AG09309 (cell line): ENCODE data around the gene PTPN11.

Experiments
- DNase-seq: peaks from one replicate; pipeline ENCODE4 v3.0.0-alpha.2; 2010; ENCODE audit warnings: low read depth
- H3K4me3 ChIP-seq: 2 replicates; pipeline ENCODE4 v1.5.1; 2011; ENCODE audit warnings: mild to moderate bottlenecking, low read depth, low read length, moderate library complexity; ENCODE audit not compliant: control insufficient read depth
- CTCF ChIP-seq: IDR thresholded peaks from 2 replicates; pipeline ENCODE4 v1.5.1; 2011; ENCODE audit warnings: mild to moderate bottlenecking, low read depth, low read length, inconsistent platforms; ENCODE audit not compliant: insufficient read depth, control insufficient read depth; ENCODE audit errors: missing control alignments

The PTPN11 gene

DNA sequence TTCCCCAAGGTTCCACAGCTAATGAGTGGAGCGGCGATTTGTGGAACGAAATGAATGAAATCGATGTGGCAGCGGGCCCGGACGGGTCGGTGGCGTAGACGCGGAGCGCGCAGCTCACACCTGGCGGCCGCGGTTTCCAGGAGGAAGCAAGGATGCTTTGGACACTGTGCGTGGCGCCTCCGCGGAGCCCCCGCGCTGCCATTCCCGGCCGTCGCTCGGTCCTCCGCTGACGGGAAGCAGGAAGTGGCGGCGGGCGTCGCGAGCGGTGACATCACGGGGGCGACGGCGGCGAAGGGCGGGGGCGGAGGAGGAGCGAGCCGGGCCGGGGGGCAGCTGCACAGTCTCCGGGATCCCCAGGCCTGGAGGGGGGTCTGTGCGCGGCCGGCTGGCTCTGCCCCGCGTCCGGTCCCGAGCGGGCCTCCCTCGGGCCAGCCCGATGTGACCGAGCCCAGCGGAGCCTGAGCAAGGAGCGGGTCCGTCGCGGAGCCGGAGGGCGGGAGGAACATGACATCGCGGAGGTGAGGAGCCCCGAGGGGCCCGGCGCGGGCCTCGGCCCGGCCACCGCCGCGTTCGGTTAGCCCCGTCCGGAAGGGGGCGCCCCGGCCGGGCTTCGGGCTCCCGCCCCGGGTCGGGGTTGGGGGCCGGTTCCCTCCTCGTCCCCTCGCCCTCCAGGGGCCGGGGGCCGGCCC, at the start of gene PTPN11:
Gene PTPN11 (plus strand): TSS at position 340 of the 689 bp plus-strand sequence. CDS start 165 bp downstream, at position 505.
- no peak for DNase-seq
- peak; percentile 24 for TF ChIP-seq CTCF
- peak within 1 kb of the TSS; percentile 96 for H3K4me3 ChIP-seq

DNA sequence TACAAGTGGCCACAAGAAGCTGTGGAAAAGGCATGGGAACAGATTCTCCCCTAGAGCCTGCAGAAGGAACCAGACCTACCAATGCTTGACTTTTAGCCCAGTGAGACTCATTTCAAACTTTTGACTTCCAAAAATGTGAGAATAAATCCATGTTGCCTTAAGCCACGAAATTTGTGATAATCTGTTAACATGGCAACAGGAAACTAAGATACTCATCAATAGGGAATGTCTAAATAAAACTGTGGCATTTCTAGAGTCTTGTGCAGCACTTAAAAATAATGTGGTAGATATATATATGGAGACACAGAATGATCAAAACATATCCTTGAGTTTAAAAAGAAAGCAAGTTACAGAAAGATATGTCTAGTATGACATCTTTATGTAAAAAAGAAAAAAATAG, 48.5 kb upstream of the PTPN11 start:
- no peak for DNase-seq
- no peak for TF ChIP-seq CTCF
- no peak overlapping the region for H3K4me3 ChIP-seq

DNA sequence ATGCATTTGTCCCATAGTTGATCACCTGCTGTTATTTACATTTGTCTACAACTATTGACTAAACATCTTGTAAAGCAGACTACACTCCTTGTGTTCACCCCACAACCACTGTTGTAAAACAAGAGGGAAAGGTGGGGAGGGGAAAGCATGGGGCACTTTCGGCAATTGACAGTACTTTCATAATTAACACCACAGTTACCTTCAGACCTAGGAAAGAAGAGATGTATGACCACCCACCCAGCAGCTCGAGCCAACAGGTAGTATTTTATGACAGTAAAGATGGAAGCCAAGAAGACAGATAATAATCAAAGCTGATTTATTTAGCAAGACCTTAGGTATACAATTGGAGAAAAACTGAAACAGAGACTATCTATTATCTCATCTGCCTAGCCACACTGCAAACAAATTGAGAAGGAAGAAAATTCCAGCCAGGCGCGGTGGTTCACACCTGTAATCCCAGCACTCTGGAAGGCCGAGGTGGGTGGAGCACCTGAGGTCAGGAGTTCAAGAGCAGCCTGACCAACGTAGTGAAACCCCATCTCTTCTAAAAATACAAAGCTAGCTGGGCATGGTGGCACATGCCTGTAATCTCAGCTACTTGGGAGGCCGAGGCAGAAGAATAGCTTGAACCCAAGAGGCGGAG, 47.8 kb upstream of the PTPN11 start:
- no peak overlapping the region for H3K4me3 ChIP-seq
- TF ChIP-seq CTCF, result no peak
- no peak for DNase-seq

DNA sequence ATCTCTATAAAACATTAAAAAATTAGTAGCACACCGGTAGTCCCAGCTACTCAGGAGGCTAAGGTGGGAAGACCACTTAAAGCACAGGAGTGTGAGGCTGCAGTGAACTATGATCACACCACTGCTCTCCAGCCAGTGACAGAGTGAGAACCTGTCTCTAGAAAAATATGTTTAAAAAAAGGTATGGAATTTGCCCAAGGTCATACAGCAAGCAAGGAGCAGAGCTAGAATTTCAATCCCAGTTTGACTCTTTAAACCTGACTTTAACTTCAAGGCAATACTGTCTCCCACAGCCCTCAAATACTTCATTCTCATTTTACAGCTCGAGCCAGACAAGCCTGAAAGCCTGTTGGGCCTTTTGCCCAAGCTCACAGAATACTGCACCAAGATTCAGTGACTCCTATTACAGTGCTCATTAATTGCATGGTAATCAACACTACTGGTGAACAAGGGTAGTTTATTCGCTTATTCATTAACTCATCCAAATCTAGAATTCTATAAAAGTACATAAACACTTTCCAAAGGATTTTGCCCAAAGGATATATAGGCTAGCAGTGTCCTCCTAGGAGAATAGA, 44.5 kb upstream of the PTPN11 start:
- H3K4me3 ChIP-seq, result no peak overlapping the region

DNA sequence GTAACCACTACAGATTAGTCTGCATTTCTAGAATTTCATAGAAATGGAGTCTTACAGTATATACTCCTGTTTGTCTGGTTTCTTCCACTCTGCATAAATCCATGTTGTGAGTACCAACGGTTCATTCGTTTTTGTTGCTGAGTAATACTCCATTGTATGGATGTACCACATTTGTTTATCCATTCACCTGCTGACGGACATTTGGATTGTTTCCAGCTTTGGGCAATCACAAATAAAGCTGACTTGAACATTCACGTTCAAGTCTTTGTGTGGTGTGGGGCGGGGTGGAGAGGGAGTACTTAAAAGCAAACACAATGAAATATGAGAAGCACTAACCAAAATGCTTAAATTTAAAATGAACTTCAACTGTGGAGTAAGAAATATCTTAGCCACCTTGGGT, 43.6 kb upstream of the PTPN11 start:
- DNase-seq, result no peak
- no peak for TF ChIP-seq CTCF
- no peak overlapping the region for H3K4me3 ChIP-seq

More for the DNA sequence above, 44.5 kb upstream of the PTPN11 start:
- no peak for DNase-seq
- TF ChIP-seq CTCF, result no peak

DNA sequence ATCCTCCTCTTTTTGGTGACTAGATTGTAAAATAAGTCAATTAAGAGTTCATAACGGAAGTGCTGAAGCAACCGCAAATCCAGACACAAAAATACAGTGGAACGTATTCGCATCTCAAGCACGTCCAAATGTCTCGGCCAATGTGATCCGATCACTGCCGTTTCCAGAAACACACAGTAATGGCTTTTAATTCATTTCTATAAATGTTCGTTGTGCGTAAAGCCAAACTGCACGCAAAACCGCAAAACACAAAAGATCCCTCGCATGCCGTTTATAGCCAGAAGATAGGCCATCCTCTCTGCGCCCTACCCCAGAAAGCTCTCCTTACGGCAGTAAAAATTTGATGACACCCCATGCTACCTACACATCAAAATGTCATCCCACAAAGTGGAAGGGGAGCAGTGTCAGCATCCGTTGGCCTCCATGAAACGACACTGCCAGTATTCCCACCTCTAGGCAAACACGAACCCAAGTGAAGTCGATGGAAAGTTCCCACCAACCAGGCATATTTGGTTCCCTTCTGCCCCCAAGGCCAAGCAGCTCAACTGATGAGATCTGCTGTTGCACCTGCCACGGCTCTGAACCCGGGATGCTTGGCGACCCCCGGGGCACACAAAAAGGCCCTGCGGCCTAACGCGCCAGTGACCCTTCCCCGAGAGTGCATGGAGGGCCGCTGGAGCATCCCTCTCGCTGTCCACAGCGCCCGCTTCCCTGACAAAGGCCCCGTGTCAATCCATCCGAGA, 37.9 kb upstream of the PTPN11 start:
- TF ChIP-seq CTCF, result no peak
- DNase-seq, result no peak
- H3K4me3 ChIP-seq, result peak overlapping the region; percentile 84
